IPS-NIHi7 (cell line): Measurements from ENCODE around the gene ATAD1.
"Not testable (repeated sequence)": the region's sequence is repeated elsewhere in the genome, so short reads cannot be mapped to it uniquely, and the experiment has no call there.

Source experiments
- DNase-seq: peaks from one replicate; pipeline ENCODE4 v3.0.0; 2012; ENCODE audit warnings: mixed read lengths; ENCODE audit errors: extremely low spot score

Gene ATAD1

DNA sequence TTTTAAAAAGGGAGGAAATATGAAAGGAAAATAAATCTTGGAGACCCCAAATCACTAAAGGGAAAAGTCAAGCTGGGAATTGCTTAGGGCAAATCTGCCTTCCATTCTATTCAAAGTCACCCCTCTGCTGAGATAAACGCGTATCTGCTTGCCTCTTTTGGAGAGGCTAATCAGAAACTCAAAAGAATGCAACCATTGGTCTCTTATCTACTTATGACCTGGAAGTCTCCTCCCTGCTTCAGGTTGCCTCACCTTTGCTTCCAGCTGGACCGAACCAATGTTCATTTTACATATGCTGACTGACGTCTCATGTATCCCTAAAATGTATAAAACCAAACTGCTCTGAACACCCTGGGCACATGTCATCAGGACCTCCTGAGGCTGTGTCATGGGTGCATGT is 14.7 kb downstream of the ATAD1 start:
- no peak for DNase-seq

DNA sequence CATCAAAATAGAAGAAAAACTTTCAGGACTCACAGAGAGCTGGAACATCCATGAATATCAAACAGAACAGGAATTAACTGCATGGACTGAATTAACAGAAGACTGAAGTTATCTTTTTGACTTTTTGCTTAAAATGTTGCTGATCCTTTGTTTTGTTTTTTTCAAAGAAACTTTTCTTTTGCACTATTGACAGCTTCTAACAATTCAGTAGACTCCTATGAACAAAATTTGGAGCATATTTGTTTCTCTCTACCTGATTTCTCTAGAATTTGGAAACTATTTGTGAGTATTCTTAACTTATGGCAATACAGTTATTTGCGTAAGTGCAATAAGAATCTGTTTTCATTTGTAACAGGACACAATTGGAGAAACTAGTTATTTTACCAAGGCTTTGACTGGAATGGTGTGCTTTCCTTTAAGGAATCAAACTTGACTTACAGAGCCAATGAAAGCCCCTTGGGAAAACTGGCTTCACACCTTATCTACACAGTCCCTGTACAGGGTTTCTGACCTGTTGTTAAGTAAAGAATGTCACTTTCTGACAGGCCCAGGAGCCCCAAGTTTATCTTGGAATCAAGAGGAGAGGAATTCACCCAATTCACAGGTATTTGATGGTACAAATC is 16.1 kb downstream of the ATAD1 start:
- DNase-seq, result not testable (repeated sequence)

DNA sequence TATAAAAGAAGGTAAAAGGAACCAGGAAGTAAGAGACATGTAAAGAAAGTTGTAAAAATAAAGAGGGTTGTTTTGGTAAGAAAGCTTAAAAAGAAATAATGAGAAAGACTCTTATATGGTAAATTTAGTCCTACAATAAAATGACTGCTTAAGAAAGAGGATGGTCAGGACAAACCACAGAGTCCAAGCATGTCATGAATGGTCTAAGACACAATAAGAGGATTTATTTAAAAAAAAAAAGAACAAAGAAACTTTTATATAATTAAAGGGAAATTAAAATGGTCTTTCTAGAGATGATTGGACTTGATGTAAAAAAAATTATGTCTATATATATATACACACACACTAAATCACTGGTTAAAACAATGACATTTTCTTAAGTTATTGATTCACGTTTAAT is 18.2 kb downstream of the ATAD1 start:
- no peak for DNase-seq

DNA sequence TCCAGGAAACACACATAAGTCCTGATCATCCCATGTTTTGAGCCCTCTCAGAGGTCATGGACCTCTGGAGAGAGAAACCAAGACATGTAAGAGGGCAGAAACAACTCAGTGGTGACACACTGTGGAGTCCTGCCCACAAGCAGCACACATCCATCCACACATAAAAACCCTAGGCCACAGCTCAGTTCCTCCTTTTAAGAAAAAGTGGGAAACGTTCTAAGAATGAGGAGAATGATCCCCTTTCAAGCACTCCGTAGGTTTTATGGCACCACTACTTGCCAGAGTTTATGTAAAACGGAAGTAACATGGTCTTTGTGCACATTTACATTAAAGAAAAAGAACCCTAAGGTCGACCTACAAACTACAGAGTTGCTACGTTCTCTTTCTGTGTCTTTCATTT is 19.9 kb downstream of the ATAD1 start:
- no peak for DNase-seq

DNA sequence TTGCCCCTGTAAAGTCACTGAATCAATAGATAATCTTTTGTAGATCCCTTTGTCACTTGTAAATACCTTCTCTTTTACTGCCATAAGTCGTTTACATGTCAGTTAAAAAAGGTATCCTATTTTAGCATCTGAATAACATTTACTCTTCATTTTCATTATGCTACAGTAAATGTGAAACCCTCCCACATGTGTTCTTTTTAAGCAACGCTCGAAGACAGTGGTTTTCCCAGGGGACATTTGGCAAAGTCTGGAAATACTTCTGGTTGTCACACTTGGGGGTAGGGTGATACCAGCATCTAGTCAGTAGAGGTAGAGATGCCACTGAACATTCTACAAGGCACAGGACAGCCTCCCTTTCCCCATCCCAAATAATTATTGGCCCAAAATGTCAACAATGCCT is 23.7 kb downstream of the ATAD1 start:
- DNase-seq, result no peak

DNA sequence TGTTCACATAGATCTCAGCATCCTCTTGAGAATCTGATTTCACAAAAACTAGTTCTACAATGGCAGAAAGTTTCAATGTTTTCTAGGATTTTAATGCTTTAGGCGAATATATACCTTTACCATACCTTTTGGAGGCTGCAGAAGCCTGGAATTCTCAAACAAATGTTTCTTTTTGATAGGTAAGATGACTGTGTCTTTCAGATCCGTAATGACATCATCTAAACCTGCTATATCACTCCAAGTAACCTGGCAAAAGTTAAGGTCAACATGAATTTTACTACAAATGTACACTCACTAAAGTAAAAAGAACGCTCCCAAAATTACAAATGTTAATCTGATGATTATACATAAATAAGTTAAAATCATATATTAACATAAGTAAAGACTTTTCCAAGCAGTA is 27.8 kb downstream of the ATAD1 start:
- no peak for DNase-seq

DNA sequence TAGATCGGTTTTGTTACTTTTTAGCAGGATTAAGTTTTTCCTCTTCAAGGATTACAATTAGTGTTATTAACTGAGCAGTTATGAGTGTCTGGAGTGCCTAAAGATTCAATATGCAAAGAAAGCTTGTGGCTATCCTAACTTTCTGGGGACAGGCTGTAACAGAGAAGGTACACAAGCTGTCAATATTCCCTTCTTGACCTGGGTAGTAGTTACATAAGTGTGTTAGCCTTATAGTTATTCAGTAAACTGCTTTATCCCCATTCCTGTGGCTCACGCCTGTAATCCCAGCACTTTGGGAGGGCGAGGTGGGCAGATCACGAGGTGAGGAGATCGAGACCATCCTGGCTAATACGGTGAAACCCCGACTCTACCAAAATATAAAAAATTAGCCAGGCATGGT is 31.6 kb downstream of the ATAD1 start:
- no peak for DNase-seq

DNA sequence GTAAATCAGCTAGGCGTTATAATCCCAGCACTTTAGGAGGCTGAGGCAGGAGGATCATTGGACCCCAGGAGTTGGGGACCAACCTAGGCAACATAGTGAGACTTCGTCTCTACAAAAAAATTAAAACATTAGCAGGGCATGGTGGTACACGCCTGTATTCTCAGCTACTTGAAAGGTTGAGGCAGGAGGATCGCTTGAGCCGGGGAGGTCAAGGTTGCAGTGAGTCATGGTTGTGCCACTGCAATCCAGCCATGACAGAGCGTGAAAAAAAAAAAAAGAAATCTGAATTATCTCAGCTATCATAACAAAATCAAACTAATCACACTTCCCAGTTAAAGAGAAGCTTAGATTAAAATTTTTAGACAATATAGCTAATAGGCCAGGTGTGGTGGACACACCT is 35.3 kb downstream of the ATAD1 start:
- DNase-seq, result no peak

DNA sequence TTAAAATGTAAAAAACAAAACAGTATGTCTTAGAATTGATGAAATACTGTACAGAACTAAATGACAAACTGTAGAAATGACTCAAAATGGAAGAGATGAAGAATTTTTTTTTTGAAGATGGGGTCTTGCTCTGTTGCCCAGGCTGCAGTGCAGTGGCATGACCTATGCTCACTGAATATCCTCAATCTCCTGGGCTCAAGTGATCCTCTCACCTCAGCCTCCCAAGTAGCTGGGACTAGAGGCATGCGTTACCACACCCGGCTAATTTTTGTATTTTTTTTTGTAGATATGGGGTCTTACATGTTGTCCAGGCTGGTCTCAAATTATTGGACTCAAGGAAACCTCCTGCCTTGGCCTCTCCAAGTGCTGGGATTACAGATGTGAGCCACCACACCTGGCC is 36.5 kb downstream of the ATAD1 start:
- no peak for DNase-seq

DNA sequence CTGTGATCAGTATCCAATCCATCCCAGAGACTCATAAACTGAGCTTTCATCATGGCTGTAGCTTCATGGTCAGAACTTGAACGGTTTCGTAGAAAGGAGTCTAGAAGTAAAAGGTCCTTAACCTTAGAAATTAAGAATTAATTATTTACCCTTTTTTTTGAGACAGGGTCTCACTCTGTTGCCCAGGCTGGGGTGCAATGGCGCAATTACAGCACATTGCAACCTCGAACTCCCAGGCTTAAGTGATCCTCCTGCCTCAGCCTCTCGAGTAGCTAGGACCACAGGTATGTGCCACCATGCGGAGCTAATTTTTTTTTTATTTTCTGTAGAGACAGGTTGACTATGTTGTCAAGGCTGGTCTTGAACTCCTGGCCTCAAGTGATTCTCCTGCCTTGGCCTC is 41.7 kb downstream of the ATAD1 start:
- no peak for DNase-seq

DNA sequence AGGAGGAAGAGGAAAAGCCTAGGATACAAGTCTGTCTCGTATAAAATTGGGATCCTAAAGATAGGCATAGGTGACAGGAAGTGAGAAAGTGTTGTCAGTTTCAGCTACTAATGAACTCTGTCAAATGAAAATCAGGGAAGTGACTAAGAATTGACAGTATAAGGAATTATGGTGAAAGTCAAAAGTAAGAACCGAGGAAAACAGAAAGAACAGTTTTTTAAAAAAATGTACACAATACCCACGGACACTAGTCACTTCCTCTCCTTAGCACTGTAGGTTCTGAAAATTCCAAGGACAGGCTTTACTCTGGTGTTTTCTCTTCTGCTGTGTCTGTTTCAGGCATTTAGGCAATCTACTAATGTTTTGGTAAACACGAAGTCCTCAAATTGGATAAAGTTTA is 42.3 kb downstream of the ATAD1 start:
- DNase-seq, result no peak

DNA sequence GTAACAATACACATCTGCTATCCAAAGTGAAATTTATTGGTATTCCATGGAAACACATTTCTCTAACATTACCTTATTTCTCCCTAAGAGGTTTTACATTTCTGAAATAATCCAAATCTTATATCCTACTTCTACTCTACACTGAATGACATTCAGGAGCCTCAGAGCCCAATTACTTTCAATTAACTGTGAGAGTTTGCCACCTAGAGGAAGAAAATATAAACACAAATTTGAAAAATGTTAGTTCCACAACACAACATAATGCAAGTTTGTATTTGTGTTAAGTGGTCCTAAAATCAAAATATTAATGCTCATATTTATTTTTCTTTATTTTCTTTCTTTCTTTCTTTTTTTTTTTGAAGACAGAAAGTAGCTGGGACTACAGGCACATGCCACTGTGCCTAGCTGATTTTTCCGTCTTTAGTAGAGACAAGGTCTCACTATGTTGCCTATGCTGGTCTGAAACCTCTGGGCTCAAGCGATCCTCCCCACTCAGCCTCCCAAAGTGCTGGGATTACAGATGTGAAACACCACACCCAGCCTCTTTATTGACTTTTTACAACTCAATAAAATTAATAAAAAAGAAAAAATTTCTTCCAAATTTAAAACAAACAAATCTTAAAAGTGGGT is 46.0 kb downstream of the ATAD1 start:
- peak; percentile 20 for DNase-seq

DNA sequence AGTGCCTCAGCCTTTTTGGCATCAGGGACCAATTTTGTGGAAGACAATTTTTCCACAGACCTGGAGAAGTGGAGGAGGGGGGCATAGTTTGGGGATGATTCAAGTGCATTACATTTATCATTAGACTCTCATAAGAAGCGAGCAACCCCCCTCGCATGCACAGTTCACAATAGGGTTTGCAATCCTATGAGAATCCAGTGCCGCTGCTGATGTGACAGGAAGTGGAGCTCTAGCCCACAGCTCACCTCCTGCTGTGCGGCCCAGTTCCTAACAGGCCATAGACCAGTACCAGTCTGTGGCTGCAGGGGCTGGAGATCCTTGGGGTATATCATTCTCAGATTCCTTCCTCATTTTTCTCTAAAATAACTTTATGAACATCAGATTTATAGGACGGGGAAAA is 50.8 kb downstream of the ATAD1 start:
- DNase-seq, result no peak

DNA sequence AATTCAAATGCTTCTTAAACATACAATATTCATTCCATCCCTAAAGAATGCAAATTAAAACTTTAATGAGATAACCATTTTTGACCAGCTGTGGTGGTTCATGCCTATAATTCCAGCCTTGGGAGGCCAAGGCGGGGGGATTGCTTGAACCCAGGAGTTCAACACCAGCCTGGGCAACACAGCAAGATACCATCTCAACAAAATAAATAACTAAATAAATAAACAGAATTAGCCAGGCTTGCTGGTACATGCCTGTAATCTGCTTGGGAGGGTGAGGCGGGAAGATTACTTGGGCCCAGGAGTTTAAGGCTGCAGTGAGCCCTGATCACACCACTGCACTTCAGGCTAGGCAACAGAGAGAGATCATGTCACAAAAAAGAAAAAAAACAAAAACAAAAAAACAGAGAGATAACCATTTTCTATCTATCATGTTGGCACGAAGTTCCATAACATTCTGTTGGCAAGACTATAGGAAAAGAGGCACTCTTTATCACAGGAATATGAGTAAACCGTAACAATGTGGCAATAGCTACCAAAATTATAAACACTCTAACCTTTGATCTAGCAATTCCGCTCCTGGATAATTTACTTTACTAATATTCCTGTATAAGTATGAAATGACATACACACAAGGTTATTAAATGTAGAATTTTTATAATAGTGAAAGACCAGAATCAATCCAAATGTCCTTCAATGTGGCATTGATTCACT is 52.2 kb downstream of the ATAD1 start:
- no peak for DNase-seq

DNA sequence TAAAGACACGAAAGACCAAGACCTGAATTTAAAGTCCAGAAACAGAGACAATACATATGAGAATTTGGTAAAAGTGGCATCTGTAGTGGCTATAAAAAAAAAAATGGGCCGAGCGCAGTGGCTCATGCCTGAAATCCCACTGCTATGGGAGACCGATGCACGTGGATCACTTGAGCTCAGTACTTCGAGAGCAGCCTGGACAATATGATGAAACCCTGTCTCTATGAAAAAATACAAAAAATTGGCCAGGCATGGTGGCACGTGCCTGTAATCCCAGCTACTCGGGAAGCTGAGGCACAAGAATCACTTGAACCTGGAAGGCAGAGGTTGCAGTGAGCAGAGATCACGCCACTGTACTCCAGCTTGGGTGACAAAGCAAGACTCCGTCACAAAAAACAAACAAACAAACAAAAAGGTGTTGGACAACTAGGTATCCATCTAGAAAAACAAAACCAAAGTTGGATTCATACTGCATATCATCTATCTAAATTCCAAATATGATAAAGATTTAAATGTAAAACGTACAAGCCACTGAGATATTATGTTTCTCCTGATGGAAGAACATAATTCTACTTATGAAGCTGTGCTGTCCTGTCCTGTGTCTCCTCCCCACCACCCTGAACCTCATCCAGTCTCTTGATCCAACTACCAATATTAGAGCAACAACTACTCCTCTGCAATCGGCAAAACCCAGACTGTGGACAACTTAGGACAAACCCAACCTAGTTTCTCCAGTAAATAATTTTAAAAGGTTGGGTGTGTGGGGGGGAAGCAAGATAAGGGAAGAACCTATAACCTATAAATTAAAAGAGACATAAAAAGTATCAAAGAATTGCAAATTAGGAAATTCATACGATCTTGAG is 53.7 kb downstream of the ATAD1 start:
- no peak for DNase-seq

DNA sequence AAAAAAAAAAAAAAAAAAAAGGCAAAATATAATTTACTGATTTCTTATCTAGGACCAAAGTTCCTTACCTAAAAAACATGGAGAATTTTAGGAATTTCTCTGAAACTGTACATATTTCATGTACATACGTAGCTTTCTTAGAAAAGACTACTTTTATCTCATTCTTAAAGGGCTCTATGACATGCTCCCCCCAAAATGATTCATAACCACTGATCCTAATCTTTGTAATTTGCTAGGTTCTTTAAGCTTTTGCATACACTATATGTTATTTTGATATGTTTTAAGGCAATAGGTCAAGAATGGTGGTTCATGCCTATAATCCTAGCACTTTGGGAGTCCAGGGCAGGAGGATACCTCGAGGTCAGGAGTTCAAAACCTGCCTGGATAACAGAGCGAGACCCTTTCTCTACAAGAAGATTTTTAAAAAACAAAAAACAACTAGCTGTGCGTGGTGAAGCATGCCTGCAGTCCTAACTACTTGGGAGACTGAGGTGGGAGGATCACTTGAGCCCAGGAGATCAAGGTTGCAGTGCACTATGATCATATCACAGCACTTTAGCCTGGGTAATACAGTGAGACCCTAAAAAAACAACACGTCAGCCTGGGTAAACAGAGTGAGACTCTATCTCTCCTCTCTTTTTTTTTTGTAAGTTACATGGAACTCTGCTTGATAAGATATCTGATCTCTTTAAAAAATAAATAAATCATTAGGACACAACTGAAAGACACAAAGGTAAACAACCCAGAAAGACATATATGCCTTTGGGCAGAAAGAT is 54.8 kb downstream of the ATAD1 start:
- DNase-seq, result no peak

DNA sequence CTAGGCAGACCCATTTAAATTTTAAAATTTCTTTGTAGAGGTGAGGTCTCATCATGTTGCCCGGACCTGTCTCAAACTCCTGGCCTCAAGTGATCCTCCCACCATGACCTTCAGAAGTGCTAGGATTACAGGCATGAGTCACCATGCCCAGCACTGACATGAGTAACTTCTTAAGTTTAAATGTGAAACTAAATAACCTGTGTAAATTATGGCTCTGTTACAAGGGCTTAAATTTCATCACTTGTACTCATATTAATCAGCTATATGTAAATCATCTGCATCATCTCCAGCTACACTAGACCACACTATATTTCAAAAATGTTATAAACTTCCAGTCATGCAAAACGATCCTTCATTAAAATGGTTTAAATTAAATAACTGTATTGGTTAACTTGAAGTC is 56.1 kb downstream of the ATAD1 start:
- no peak for DNase-seq

DNA sequence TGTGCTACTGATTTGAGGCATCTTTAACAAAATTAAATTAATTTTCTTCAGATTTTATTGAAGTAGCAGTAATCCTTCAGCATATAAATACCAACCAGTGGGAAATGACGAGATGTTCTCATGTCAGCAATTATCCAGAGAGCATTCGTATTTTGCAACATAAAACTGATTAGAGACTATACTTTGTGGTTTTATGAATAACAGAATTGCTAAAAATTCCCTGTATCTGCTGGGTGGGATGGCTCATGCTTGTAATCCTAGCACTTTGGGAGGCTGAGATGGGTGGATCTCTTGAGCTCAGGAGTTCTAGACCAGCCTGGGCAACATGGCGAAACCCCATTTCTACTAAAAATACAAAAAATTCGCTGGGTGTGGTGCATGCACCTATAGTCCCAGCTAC is 56.9 kb downstream of the ATAD1 start:
- DNase-seq, result no peak

DNA sequence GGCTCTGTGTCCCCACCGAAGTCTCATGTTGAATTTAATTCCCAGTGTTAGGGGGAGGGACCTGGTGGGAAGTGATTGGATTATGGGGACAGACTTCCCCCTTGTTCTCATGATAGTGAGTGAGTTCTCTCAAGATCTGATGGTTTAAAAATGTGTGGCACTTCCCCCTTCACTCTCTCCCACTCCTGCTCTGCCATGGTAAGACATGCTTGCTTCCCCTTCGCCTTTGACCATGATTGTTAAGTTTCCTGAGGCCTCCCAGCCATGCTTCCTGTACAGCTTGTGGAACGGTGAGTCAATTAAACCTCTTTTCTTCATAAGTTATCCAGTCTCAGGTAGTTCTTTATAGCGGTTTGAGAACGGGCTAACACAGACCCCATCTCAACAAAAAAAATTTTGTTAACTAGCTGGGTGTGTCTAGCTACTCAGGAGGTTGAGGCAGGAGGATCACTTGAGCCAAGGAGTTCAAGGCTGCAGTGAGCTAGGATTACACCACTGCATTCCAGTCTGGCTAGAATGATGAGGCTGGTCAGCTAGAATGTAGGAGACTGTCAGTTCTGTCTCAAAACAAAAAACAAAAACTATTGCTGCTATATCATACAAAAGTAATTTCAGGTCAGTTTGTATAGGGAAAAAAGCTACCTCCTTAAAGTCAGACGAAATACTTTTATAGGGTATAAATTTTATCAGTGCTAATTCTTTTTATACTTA is 57.7 kb downstream of the ATAD1 start:
- DNase-seq, result no peak

DNA sequence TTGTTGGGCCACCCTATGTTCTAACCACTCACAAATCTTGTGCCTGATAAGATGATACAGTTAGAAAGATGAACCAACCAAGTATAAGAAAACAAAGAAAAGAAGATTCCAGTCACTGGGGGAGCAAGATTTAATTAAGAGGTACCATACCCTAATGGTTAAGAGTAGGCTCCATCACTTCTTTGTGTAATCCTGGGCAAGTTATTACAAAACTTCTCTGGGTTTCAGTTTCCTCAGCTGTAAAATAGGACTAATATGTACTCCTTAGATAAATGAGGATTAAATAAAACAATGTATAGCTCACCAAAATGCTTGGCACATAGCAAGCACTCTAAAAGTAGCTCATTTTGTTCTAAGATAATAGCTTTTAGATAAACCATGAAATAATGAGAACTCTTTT is 58.5 kb downstream of the ATAD1 start:
- no peak for DNase-seq

DNA sequence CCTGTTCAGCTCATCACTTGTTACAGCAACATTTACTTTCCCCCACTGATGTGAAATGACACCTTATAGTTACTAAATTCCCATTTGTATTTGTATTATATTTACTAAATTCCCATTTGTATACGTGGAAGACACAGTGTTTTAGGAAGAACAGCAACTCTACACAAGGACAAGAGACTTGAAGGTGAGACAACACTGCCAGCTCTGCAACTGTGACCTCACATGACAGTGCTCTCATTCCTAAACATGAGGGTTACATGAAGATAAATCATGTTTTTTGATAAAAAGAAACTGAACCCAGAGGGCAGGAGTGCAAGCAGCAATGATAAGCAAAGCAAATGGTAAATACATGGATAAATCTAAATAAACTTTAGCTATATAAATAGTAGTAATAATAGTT is 60.3 kb downstream of the ATAD1 start:
- no peak for DNase-seq
